Hepatocyte (in vitro differentiated cells): ENCODE results near the gene SYNGR3. TPM values are rescaled to one million over a fixed set of nuclear protein-coding genes. Genes with fewer than 3 reads are reported as not detected.

ENCODE experiments used
- DNase-seq: peaks from one replicate; pipeline ENCODE4 v3.0.0-alpha.2; 2016; ENCODE audit warnings: low spot score
- H2AFZ ChIP-seq: fragments of 200-600 bp; sonication (generic); 2 replicates; pipeline ENCODE4 v1.6.0; 2016; ENCODE audit warnings: antibody characterized with exemption, mild to moderate bottlenecking
- H3K27ac ChIP-seq: fragments of 200-600 bp; sonication (generic); 2 replicates; pipeline ENCODE4 v1.5.1; 2016; ENCODE audit warnings: mild to moderate bottlenecking
- H3K27me3 ChIP-seq: fragments of 200-600 bp; sonication (generic); 2 replicates; pipeline ENCODE4 v1.6.1; 2016
- H3K36me3 ChIP-seq: fragments of 200-600 bp; sonication (generic); replicated peaks from 2 replicates; pipeline ENCODE4 v1.5.1; 2016; ENCODE audit warnings: low read depth; ENCODE audit not compliant: insufficient read depth
- H3K4me1 ChIP-seq: fragments of 200-600 bp; sonication (generic); 2 replicates; pipeline ENCODE4 v1.5.1; 2016; ENCODE audit warnings: mild to moderate bottlenecking, moderate library complexity; ENCODE audit not compliant: insufficient read depth
- H3K4me2 ChIP-seq: fragments of 200-600 bp; sonication (generic); 2 replicates; pipeline ENCODE4 v1.6.0; 2016
- H3K4me3 ChIP-seq: fragments of 200-600 bp; sonication (generic); 2 replicates; pipeline ENCODE4 v1.5.1; 2016; ENCODE audit warnings: mild to moderate bottlenecking
- H3K79me2 ChIP-seq: fragments of 200-600 bp; sonication (generic); 2 replicates; pipeline ENCODE4 v1.6.0; 2017; ENCODE audit warnings: mild to moderate bottlenecking
- H3K9me2 ChIP-seq: fragments of 200-600 bp; sonication (generic); replicated peaks from 2 replicates; pipeline ENCODE4 v1.6.0; 2017; ENCODE audit warnings: mild to moderate bottlenecking; ENCODE audit not compliant: insufficient read depth
- H3K9me3 ChIP-seq: fragments of 200-600 bp; sonication (generic); 2 replicates; pipeline ENCODE4 v1.5.1; 2016; ENCODE audit warnings: low read depth, mild to moderate bottlenecking
- H4K20me1 ChIP-seq: fragments of 200-600 bp; sonication (generic); 2 replicates; pipeline ENCODE4 v1.6.0; 2016; ENCODE audit warnings: mild to moderate bottlenecking; ENCODE audit not compliant: insufficient read depth, poor library complexity, severe bottlenecking
- CTCF ChIP-seq: fragments of 200-600 bp; sonication (generic); IDR thresholded peaks from 2 replicates; pipeline ENCODE4 v1.5.1; 2016; ENCODE audit warnings: antibody characterized with exemption, mild to moderate bottlenecking; ENCODE audit not compliant: poor library complexity
- EZH2 ChIP-seq: fragments of 200-600 bp; sonication (generic); IDR thresholded peaks from 2 replicates; pipeline ENCODE4 v1.6.1; 2016; ENCODE audit warnings: antibody characterized with exemption, mild to moderate bottlenecking, borderline replicate concordance
- EZH2phosphoT487 ChIP-seq: fragments of 200-600 bp; sonication (generic); IDR thresholded peaks from one replicate; pipeline ENCODE4 v1.6.1; 2018; ENCODE audit warnings: antibody characterized with exemption, mild to moderate bottlenecking, low read depth, moderate library complexity; ENCODE audit not compliant: unreplicated experiment, severe bottlenecking
- WGBS: methylation state at CpG from one replicate; pipeline ENCODE4 v1.1.6; 2016; ENCODE audit warnings: low lambda C conversion rate; ENCODE audit errors: missing lambda C conversion rate; 5-methylcytosine and 5-hydroxymethylcytosine counted together
- polyA plus RNA-seq: library from polyadenylated mRNA; unstranded; fragments of >200 nt; fragmentation: Nextera tagmentation; extraction: Ambion mirVana; gene quantifications from 2 replicates; pipeline ENCODE4 v1.2.1, GENCODE V29; 2016
- total RNA-seq: library from RNA; depleted of rRNA; stranded (reverse); fragments of >200 nt; gene quantifications from 2 replicates; pipeline ENCODE4 v1.2.3, GENCODE V29; 2014

SYNGR3 gene
- total and polyA plus RNA-seq, 2 experiments from 2014 or later: 2.2 to 2.5 TPM

- Histone ChIP-seq H3K36me3 (no peaks in the 10 kb centered on the region), H3K4me3 (no peak overlapping the region), H3K27me3 (no peaks in the 10 kb centered on the region), H2AFZ (no peak overlapping the region), H3K27ac (peak overlapping the region; percentile 100), H3K79me2 (peaks cover 11% of the 10 kb centered on the region), H4K20me1 (no peaks in the 10 kb centered on the region), H3K4me2 (peak overlapping the region; percentile 74), H3K4me1 (peaks cover 63% of the 10 kb centered on the region), H3K9me2 (no peaks in the 10 kb centered on the region), H3K9me3 (no peaks in the 10 kb centered on the region)
- no peak for TF ChIP-seq CTCF
- TF ChIP-seq EZH2phosphoT487: no peak
- TF ChIP-seq EZH2: no peak
- DNase-seq: no peak
- WGBS: 92% methylated on average over 12 of the region's 17 CpGs
Measured at GRCh38 chr16:2034696-2035430, 45.1 kb downstream of the SYNGR3 start.

- Histone ChIP-seq H3K27ac (peak overlapping the region; percentile 100), H3K27me3 (no peaks in the 10 kb centered on the region), H3K79me2 (peaks cover 11% of the 10 kb centered on the region), H3K4me2 (peak overlapping the region; percentile 74), H2AFZ (no peak overlapping the region), H4K20me1 (no peaks in the 10 kb centered on the region), H3K9me3 (no peaks in the 10 kb centered on the region), H3K9me2 (no peaks in the 10 kb centered on the region), H3K4me3 (no peak overlapping the region), H3K4me1 (peaks cover 71% of the 10 kb centered on the region), H3K36me3 (no peaks in the 10 kb centered on the region)
- TF ChIP-seq EZH2phosphoT487 (no peak), EZH2 (no peak), CTCF (no peak)
- DNase-seq: peak; percentile 81
- 35% methylated on average over 30 of the region's 34 CpGs for WGBS
Measured at GRCh38 chr16:2035431-2036199, 45.8 kb downstream of the SYNGR3 start.

GRCh38 chr16:2036200-2036966, 46.6 kb downstream of the SYNGR3 start:
- Histone ChIP-seq H3K27ac (peak overlapping the region; percentile 100), H3K4me1 (peaks cover 77% of the 10 kb centered on the region), H3K4me3 (no peak overlapping the region), H3K9me2 (no peaks in the 10 kb centered on the region), H2AFZ (no peak overlapping the region), H3K79me2 (peaks cover 11% of the 10 kb centered on the region), H3K27me3 (no peaks in the 10 kb centered on the region), H3K9me3 (no peaks in the 10 kb centered on the region), H3K36me3 (no peaks in the 10 kb centered on the region), H3K4me2 (peak overlapping the region; percentile 74), H4K20me1 (no peaks in the 10 kb centered on the region)
- TF ChIP-seq CTCF (no peak), EZH2 (no peak), EZH2phosphoT487 (no peak)
- 94% methylated on average over 43 of the region's 47 CpGs for WGBS
- DNase-seq: no peak
